PC-3 (cell line): ENCODE measurements around the gene LOXHD1. TPM values are rescaled to one million over a fixed set of nuclear protein-coding genes. Genes with fewer than 3 reads are reported as not detected.

Experiments
- ATAC-seq: fragments of 200-7000 bp; cut with Tn5 transposase; 2 replicates; pipeline ENCODE4 v1.9.1; 2020; ENCODE audit warnings: mild to moderate bottlenecking, moderate library complexity
- BruUV-seq: library from RNA; stranded (reverse); fragments of 400-500 nt; replicated peaks from 2 replicates; lab custom pipeline; 2021; lab: Mats Ljungman, UMichigan
- CTCF ChIA-PET: fragments of 300-600 bp; sonication (Branson Sonifier 250); formaldehyde crosslinking; loops from one replicate; lab custom pipeline; 2022; ENCODE audit warnings: antibody characterized with exemption; lab: Charles Lee
- POLR2A ChIA-PET: fragments of 300-600 bp; sonication (Branson Sonifier 250); formaldehyde crosslinking; loops from one replicate; lab custom pipeline; 2022; ENCODE audit warnings: antibody characterized with exemption; ENCODE audit not compliant: unreplicated experiment; lab: Charles Lee
- DNase-seq: peaks from one replicate; pipeline ENCODE4 v3.0.0-alpha.2; 2015
- H2AFZ ChIP-seq: fragments of 300-600 bp; sonication (generic); 2 replicates; pipeline ENCODE4 v1.6.0; 2016; ENCODE audit warnings: antibody characterized with exemption, low read length
- H3F3A ChIP-seq: fragments of 300-600 bp; sonication (generic); one replicate; pipeline ENCODE4 v1.6.0; 2017; ENCODE audit warnings: antibody characterized with exemption, low read length, control low read depth, mild to moderate bottlenecking; ENCODE audit not compliant: unreplicated experiment
- H3K27ac ChIP-seq: fragments of 300-600 bp; sonication (generic); 2 replicates; pipeline ENCODE4 v1.5.1; 2016; ENCODE audit warnings: mild to moderate bottlenecking, low read length
- H3K27me3 ChIP-seq: fragments of 300-600 bp; sonication (generic); 2 replicates; pipeline ENCODE4 v1.6.1; 2016; ENCODE audit warnings: low read length, mixed read lengths
- H3K36me3 ChIP-seq: fragments of 300-600 bp; sonication (generic); 2 replicates; pipeline ENCODE4 v1.6.1; 2016; ENCODE audit warnings: low read depth, mixed run types, low read length, mixed read lengths
- H3K4me1 ChIP-seq: fragments of 300-600 bp; sonication (generic); 2 replicates; pipeline ENCODE4 v1.5.1; 2016; ENCODE audit warnings: low read length; ENCODE audit not compliant: insufficient read depth
- H3K4me2 ChIP-seq: fragments of 300-600 bp; sonication (generic); 2 replicates; pipeline ENCODE4 v1.6.0; 2016; ENCODE audit warnings: low read length
- H3K4me3 ChIP-seq: fragments of 300-600 bp; sonication (generic); 2 replicates; pipeline ENCODE4 v1.5.1; 2016; ENCODE audit warnings: mild to moderate bottlenecking, low read length, mixed read lengths
- H3K79me2 ChIP-seq: fragments of 300-600 bp; sonication (generic); 2 replicates; pipeline ENCODE4 v1.6.1; 2017; ENCODE audit warnings: low read length, mixed read lengths
- H3K9ac ChIP-seq: fragments of 300-600 bp; sonication (generic); 2 replicates; pipeline ENCODE4 v1.6.0; 2016; ENCODE audit warnings: mild to moderate bottlenecking, low read length
- H3K9me2 ChIP-seq: fragments of 300-600 bp; sonication (generic); replicated peaks from 2 replicates; pipeline ENCODE4 v1.6.1; 2016; ENCODE audit warnings: mixed run types, low read length, mixed read lengths
- H3K9me3 ChIP-seq: fragments of 300-600 bp; sonication (generic); 2 replicates; pipeline ENCODE4 v1.6.1; 2016; ENCODE audit warnings: low read length, mixed read lengths
- H4K20me1 ChIP-seq: fragments of 300-600 bp; sonication (generic); 2 replicates; pipeline ENCODE4 v1.6.1; 2016; ENCODE audit warnings: low read length, mixed read lengths
- EZH2 ChIP-seq: fragments of 300-600 bp; sonication (generic); IDR thresholded peaks from one replicate; pipeline ENCODE4 v1.6.1; 2017; ENCODE audit warnings: antibody characterized with exemption, mild to moderate bottlenecking, low read length; ENCODE audit not compliant: unreplicated experiment
- EZH2phosphoT487 ChIP-seq: fragments of 300-600 bp; sonication (generic); IDR thresholded peaks from 2 replicates; pipeline ENCODE4 v1.6.1; 2018; ENCODE audit warnings: mild to moderate bottlenecking, antibody characterized with exemption, low read length, borderline replicate concordance
- intact Hi-C: fragments of 100-400 bp; cut with micrococcal nuclease; formaldehyde crosslinking; loops from 2 replicates; pipeline ENCODE4 v1.9.0; 2023
- total RNA-seq: library from RNA; depleted of rRNA; stranded (reverse); fragments of >200 nt; gene quantifications from 2 replicates; pipeline ENCODE4 v1.2.3, GENCODE V29; 2014
- TF ChIP-seq, protein P1 (sequence below): fragments of 300-600 bp; sonication (generic); conservative IDR thresholded peaks from 2 replicates; pipeline ENCODE4 v1.5.1; 2017; ENCODE audit warnings: antibody characterized with exemption, low read depth, mild to moderate bottlenecking, low read length

LOXHD1 gene
- total RNA-seq, 1 experiment from 2014 or later, result not detected

DNA sequence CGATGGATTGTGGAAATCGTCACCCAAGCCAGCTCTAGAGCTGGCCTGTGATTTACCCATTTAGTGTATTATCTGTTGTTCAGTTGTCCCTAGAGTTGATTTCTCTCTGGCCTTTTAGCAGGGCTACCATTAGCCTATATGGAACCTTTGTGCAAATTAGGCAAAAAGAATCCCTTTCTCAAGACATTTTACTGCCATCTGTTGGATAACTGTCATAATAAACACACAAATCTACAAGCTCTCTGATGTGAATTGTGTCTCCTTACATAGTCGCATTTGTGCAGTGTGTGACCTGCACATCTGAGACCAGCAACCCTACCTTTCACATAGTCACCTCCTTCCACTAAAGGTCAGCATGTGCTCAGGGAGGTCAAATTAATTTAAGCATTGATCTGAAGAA, 34.0 kb downstream of the LOXHD1 start:
- ChIA-PET CTCF (interaction anchor here (0.5 to 1.0 kb wide), 6 partner anchors 35 to 342 kb away, joined by 3 to 4 read pairs (median 3); no protein-coding TSS in a partner anchor), POLR2A (no interaction called here)
- BruUV-seq, result no TSS peak
- no peaks in the 10 kb centered on the region for H3K9me3 ChIP-seq
- no peaks in the 10 kb centered on the region for H3K27me3 ChIP-seq
- H3K79me2 ChIP-seq, result no peaks in the 10 kb centered on the region
- H3F3A ChIP-seq, result no peaks in the 10 kb centered on the region
- no peak overlapping the region for H3K4me2 ChIP-seq
- H3K4me1 ChIP-seq, result no peaks in the 10 kb centered on the region
- no peak overlapping the region for H2AFZ ChIP-seq
- no peak overlapping the region for H3K27ac ChIP-seq
- ATAC-seq (peak; percentile 61), DNase-seq (peak; percentile 25)
- intact Hi-C loops, result loop anchor here (1.0 kb wide), 1 partner anchor 342 kb away; no protein-coding TSS in a partner anchor
- H3K9ac ChIP-seq, result no peak overlapping the region
- H3K4me3 ChIP-seq, result no peak overlapping the region
- no peak for TF ChIP-seq EZH2
- no peak for TF ChIP-seq EZH2phosphoT487
- TF ChIP-seq, protein P1, sequence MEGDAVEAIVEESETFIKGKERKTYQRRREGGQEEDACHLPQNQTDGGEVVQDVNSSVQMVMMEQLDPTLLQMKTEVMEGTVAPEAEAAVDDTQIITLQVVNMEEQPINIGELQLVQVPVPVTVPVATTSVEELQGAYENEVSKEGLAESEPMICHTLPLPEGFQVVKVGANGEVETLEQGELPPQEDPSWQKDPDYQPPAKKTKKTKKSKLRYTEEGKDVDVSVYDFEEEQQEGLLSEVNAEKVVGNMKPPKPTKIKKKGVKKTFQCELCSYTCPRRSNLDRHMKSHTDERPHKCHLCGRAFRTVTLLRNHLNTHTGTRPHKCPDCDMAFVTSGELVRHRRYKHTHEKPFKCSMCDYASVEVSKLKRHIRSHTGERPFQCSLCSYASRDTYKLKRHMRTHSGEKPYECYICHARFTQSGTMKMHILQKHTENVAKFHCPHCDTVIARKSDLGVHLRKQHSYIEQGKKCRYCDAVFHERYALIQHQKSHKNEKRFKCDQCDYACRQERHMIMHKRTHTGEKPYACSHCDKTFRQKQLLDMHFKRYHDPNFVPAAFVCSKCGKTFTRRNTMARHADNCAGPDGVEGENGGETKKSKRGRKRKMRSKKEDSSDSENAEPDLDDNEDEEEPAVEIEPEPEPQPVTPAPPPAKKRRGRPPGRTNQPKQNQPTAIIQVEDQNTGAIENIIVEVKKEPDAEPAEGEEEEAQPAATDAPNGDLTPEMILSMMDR, result peak; percentile 30; the same call in 1 of the 2 replicates
- H3K9me2 ChIP-seq, result no peaks in the 10 kb centered on the region
- no peaks in the 10 kb centered on the region for H3K36me3 ChIP-seq
- no peaks in the 10 kb centered on the region for H4K20me1 ChIP-seq

DNA sequence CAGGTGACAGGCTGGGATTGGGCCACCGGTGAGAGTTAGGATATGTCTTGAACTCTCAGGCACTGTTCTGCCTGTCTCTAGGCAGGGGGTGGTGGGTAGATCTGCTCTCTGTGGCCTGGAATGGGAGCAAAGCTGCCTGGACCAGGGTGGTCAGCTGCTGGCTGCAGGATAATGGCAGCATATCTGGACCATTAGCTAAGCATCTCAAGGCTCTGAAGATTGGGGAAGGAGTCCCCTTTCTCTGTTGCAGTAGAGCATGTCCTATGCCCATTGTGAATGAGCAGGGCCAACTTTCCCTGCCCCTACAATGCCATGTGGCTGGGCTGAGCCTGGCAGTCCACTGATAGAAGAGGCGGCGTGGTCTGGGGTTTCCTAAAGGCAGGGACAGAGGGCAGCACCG, 34.6 kb downstream of the LOXHD1 start:
- no peak overlapping the region for H2AFZ ChIP-seq
- intact Hi-C loops, result no loop called here

GRCh38 chr18:46621871-46622270, 35.1 kb downstream of the LOXHD1 start:
- Histone ChIP-seq H3K4me1 (no peaks in the 10 kb centered on the region), H3K9me3 (no peaks in the 10 kb centered on the region), H3K36me3 (no peaks in the 10 kb centered on the region), H3K79me2 (no peaks in the 10 kb centered on the region), H3K9me2 (no peaks in the 10 kb centered on the region), H3K4me2 (no peak overlapping the region), H4K20me1 (no peaks in the 10 kb centered on the region), H3K9ac (no peak overlapping the region), H2AFZ (no peak overlapping the region), H3K4me3 (no peak overlapping the region), H3K27ac (no peak overlapping the region), H3F3A (no peaks in the 10 kb centered on the region), H3K27me3 (no peaks in the 10 kb centered on the region)
- no TSS peak for BruUV-seq
- POLR2A ChIA-PET, result no interaction called here
- no peak for ATAC-seq
- intact Hi-C loops, result no loop called here
- no peak for TF ChIP-seq EZH2
- TF ChIP-seq, protein P1, result no peak
- no peak for TF ChIP-seq EZH2phosphoT487
- DNase-seq, result no peak
- CTCF ChIA-PET, result no interaction called here

More for the DNA sequence above, 34.6 kb downstream of the LOXHD1 start:
- no peaks in the 10 kb centered on the region for H3K27me3 ChIP-seq
- H3K4me1 ChIP-seq, result no peaks in the 10 kb centered on the region
- H3K9ac ChIP-seq, result no peak overlapping the region
- no peak for DNase-seq
- no peak for TF ChIP-seq EZH2phosphoT487
- TF ChIP-seq, protein P1, result no peak
- TF ChIP-seq EZH2, result no peak
- no peaks in the 10 kb centered on the region for H3F3A ChIP-seq
- no TSS peak for BruUV-seq
- H3K4me3 ChIP-seq, result no peak overlapping the region
- H3K4me2 ChIP-seq, result no peak overlapping the region
- POLR2A ChIA-PET, result no interaction called here
- no peaks in the 10 kb centered on the region for H3K36me3 ChIP-seq
- H4K20me1 ChIP-seq, result no peaks in the 10 kb centered on the region
- CTCF ChIA-PET, result interaction anchor here (1.0 kb wide), 2 partner anchors 70 to 341 kb away, joined by 3 read pairs; no protein-coding TSS in a partner anchor
- H3K9me3 ChIP-seq, result no peaks in the 10 kb centered on the region
- no peak for ATAC-seq
- H3K9me2 ChIP-seq, result no peaks in the 10 kb centered on the region
- no peaks in the 10 kb centered on the region for H3K79me2 ChIP-seq
- no peak overlapping the region for H3K27ac ChIP-seq
